GM12801 (cell line): ENCODE results near the gene IL17A.

ENCODE experiments used
- TF ChIP-seq, protein P1 (sequence below): IDR thresholded peaks from one replicate; pipeline ENCODE4 v1.5.1; 2011; ENCODE audit warnings: control low read depth; ENCODE audit not compliant: insufficient read length; ENCODE audit errors: extremely low read depth

The IL17A gene

DNA sequence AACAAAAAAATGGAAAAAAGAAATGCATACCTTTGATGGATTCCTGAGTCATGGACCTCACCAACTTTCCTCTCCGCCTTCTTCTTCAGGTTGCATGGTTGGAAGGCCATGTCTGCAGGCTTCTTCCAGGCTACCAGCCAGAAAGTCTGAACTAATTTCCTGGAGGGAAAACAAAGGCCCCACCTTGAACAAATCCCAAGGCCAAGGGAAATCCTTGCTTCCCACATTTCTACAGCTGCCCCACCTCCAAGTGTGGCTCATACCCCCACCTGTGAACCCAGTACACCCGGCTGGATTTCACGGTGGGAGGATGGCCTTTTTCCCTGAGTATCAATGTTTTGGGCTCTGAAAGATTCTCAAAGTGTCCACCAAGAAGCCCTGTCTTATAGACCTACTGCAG lies 22.4 kb downstream of the IL17A start:
- TF ChIP-seq, protein P1, sequence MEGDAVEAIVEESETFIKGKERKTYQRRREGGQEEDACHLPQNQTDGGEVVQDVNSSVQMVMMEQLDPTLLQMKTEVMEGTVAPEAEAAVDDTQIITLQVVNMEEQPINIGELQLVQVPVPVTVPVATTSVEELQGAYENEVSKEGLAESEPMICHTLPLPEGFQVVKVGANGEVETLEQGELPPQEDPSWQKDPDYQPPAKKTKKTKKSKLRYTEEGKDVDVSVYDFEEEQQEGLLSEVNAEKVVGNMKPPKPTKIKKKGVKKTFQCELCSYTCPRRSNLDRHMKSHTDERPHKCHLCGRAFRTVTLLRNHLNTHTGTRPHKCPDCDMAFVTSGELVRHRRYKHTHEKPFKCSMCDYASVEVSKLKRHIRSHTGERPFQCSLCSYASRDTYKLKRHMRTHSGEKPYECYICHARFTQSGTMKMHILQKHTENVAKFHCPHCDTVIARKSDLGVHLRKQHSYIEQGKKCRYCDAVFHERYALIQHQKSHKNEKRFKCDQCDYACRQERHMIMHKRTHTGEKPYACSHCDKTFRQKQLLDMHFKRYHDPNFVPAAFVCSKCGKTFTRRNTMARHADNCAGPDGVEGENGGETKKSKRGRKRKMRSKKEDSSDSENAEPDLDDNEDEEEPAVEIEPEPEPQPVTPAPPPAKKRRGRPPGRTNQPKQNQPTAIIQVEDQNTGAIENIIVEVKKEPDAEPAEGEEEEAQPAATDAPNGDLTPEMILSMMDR = no peak

DNA sequence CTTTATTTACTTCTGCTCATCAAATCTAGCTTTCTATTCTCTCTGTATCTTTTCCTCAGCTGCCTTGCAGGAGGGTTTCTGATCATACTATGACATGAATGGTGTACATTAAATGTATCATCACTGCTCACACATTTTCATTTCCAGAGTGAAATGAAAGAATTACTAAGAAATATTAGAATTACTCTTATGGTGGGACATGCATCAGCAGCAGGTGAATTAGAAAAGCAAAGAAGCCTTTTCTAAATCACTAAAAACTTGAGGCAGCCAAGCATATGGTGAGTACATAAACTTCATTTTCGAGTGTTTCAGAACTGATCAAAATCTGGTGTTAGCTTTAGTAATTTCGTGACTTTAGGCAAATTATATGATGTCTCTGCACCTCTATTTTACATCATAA lies 23.6 kb downstream of the IL17A start:
- TF ChIP-seq, protein P1 = no peak

DNA sequence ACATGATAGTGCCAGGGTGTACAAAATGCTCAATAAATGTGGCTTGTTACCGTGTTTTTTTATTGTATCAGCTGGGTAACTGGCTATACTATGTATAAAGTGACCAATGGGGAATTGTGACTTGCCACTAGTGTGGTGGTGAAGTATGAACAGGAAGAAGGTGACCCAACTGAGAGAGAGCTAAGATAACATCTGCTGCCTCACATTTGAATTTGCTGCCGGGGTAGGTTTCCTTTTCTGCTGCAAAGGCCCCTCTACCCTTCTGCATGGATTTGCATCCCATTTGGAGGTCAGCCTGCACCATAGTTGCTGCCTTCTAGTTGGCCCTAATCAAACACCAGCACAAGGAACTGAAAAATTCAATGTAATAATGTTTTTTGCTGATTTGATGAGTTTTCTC lies 24.1 kb downstream of the IL17A start:
- TF ChIP-seq, protein P1 = no peak

DNA sequence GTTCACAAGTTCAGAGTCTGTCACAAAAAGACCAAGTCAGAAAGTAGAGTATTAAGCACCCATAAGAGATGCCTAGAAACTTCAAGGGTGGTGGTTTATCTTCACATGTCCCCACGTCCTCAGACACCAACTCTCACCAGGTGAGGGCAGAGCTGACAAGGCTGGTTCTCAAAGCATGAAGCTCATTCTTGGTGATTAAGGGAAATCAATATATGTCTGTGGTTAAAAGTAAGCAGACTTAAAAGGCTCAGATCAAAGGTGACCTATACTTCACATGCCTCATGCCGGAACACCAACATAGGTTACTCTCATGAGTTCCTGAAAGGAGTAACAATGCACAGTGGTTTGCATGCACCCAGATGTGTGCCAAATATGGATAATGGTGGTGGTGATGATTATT lies 27.0 kb downstream of the IL17A start:
- TF ChIP-seq, protein P1 = no peak

DNA sequence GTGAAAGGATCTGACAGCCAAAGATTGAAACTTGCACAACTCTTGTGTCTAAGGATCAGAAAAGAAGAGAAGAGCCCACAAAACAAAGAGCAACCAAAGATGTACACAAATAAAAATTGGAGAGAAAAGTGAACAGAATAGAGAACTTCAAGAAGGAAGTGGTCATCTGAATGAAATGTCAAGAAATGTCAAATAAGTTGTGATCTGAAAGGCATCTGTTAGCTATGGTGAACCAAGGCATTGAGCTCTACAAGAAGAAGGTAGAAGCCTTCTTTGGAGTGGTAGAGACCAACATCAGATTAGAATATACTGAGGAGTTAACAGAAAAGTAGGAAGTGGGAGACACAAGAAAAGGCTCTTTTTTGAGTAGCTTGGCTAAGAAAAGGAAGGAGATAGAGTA lies 29.6 kb downstream of the IL17A start:
- TF ChIP-seq, protein P1 = no peak

DNA sequence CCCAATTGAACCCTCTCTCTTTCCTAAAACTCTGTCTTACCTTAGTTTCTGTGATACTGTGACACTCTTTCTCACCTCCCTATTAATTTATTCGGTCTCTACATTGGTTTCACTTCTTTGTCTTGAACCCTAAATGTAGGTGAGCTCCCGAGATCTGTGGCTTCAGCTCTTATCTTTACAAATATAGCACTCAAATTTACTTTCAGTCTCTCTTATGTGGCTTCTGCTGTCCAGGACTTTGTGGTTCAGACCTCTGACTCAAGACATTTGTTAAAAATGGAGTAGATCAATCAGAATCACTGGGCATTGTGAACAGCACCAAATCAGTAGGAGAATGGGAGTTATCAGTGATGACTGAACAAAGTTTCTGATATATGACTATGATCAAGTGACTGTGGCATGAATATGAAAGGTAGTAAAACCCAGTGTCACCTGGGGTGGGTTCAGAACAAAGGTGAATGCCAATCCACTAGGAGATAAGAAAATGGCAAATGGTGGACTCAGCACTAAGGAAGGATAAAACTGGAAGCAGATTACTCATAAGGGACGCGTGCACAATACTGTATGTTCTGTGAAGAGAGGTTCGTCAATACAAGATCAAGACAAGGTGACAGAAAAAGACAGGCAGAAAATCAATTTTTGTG lies 30.9 kb downstream of the IL17A start:
- TF ChIP-seq, protein P1 = no peak

DNA sequence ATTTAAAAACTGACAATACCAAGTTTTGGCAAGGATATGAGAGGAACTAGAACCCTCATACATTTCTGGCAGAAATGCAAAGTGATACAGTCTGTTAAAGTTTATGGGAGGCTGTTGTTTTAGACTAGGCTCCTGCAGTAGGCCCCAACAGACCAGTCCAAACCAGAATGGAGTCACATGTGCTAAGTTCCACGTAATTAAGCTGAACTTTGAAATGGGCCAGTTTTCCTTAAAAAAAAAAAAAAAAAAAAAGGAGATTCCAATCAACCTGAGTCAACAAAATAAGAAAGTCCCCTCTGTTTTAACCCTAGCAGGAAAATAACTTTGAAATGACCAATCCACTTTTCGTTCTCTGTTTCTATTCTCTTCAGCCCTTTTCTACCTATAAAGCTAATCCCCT lies 31.6 kb downstream of the IL17A start:
- TF ChIP-seq, protein P1 = no peak
